ENCODE measurements around the gene LRRFIP1.

The LRRFIP1 gene

DNA sequence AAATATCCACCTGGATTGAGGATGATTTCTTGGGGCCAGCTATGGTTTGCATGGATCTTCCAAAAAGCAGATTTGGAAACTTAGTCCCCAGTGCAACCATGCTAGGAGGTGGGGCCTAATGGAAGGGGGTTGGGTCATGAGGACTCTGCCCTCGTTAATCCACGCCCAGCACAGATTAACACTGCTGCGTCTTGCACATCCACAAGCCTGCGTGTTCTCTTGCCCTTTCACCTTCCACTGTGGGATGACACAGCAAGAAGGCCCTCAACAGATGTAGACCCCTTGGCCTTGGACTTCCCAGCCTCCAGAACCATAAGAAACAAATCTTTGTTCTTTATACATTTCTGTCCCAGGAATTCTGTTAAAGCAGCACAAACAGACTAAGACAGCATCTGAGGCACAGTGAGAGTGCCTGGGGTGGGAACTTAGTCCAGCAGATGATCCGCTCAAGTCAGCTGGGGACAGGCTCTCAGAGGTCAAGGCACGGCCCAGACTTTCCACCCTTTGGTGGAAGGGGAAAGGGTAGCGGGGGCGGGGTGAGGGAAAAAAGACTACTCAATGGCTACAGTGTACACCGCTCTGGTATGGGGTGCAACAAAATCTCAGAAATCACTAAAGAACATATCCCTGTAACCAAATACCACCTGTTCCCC is 39.2 kb upstream of the LRRFIP1 start:
- no peaks in the 10 kb centered on the region for H4K20me1 ChIP-seq (ENCODE audit: control insufficient read depth, insufficient read depth, low read depth, low read length)
- H3K27me3 ChIP-seq (ENCODE audit: control insufficient read depth, low read length), result peaks cover 27% of the 10 kb centered on the region
- no peaks in the 10 kb centered on the region for H3K9me3 ChIP-seq (ENCODE audit: control insufficient read depth, insufficient read depth, low read length)
- H3K4me3 ChIP-seq (ENCODE audit: low read length), result no peak overlapping the region
- peaks cover 6% of the 10 kb centered on the region for H3K4me1 ChIP-seq (ENCODE audit: control insufficient read depth, low read length)
- no peak overlapping the region for H3K27ac ChIP-seq (ENCODE audit: low read depth, low read length)
- no peak overlapping the region for H3K4me2 ChIP-seq (ENCODE audit: low read length)
- H3K9me2 ChIP-seq (replicated peaks; ENCODE audit: control insufficient read depth, low read length), result no peaks in the 10 kb centered on the region
- H3K36me3 ChIP-seq (ENCODE audit: control insufficient read depth, low read length), result no peaks in the 10 kb centered on the region
- no peaks in the 10 kb centered on the region for H3F3A ChIP-seq (ENCODE audit: control insufficient read depth, insufficient read depth)
- no peaks in the 10 kb centered on the region for H3K79me2 ChIP-seq (ENCODE audit: control insufficient read depth, low read length)
- TF ChIP-seq EZH2phosphoT487 (IDR thresholded peaks at IDR 0.05; ENCODE audit: borderline replicate concordance, low read length), result no peak
- TF ChIP-seq, protein P1, sequence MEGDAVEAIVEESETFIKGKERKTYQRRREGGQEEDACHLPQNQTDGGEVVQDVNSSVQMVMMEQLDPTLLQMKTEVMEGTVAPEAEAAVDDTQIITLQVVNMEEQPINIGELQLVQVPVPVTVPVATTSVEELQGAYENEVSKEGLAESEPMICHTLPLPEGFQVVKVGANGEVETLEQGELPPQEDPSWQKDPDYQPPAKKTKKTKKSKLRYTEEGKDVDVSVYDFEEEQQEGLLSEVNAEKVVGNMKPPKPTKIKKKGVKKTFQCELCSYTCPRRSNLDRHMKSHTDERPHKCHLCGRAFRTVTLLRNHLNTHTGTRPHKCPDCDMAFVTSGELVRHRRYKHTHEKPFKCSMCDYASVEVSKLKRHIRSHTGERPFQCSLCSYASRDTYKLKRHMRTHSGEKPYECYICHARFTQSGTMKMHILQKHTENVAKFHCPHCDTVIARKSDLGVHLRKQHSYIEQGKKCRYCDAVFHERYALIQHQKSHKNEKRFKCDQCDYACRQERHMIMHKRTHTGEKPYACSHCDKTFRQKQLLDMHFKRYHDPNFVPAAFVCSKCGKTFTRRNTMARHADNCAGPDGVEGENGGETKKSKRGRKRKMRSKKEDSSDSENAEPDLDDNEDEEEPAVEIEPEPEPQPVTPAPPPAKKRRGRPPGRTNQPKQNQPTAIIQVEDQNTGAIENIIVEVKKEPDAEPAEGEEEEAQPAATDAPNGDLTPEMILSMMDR (IDR thresholded peaks at IDR 0.05; ENCODE audit: low read depth, low read length, poor library complexity, severe bottlenecking), result no peak

DNA sequence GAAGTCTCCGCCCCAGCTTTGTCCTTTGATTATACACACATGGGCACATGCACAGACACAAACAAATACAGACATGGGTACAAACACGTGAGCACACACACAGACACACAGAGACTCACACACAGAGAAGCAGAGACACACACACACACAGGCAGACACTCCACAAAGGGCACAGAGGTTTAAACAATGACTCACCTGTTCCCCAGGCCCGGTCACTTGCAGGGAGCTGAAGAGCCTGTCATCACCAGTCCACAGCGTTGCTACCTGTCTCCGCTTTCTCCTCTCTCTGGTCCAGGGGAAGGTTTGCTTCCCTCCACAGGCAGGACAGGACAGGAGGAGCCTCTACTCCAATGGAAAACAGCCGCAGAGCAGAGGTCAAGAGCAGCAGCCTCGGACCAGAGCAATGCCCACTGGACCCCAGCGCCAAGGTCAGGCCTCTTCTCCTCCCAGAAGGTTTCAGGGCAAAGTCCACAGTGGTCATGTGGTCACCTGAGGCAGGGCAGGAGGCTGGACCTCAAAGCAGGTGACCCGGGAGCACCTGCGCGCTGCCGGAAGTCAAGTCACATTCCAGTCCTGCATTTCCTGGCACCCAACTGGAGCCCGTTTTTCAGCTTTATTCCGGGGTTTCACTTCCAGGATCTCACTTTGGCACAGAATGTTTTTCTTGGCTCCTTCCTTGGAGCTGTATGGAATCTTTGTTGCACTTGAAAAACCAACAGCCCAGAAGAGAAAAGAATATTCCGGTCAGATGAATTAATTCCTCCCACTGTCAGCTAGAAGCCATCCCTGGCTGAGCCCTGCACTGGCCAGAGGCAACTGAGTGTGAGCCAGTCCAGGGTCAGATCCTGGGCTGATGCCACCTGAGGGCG is 36.9 kb upstream of the LRRFIP1 start, which contains the start of gene RAB17:
RAB17 (minus strand) TSS at position 463 of the 869 bp plus-strand sequence. CDS start 4,580 bp downstream, outside the sequence.
- Histone ChIP-seq H3K27me3 (ENCODE audit: control insufficient read depth, low read length) (peaks cover 27% of the 10 kb centered on the region), H3F3A (ENCODE audit: control insufficient read depth, insufficient read depth) (no peaks in the 10 kb centered on the region), H3K4me1 (ENCODE audit: control insufficient read depth, low read length) (peaks cover 6% of the 10 kb centered on the region), H3K4me3 (ENCODE audit: low read length) (no peak within 1 kb of the TSS), H4K20me1 (ENCODE audit: control insufficient read depth, insufficient read depth, low read depth, low read length) (no peaks in the 10 kb centered on the region), H3K4me2 (ENCODE audit: low read length) (no peak within 1 kb of the TSS), H3K9me3 (ENCODE audit: control insufficient read depth, insufficient read depth, low read length) (no peaks in the 10 kb centered on the region), H3K79me2 (ENCODE audit: control insufficient read depth, low read length) (no peaks in the 10 kb centered on the region), H3K9me2 (replicated peaks; ENCODE audit: control insufficient read depth, low read length) (no peaks in the 10 kb centered on the region), H3K36me3 (ENCODE audit: control insufficient read depth, low read length) (no peaks in the 10 kb centered on the region), H3K27ac (ENCODE audit: low read depth, low read length) (no peak within 1 kb of the TSS)
- TF ChIP-seq, protein P1 (IDR thresholded peaks at IDR 0.05; ENCODE audit: low read depth, low read length, poor library complexity, severe bottlenecking), result no peak
- no peak for TF ChIP-seq EZH2phosphoT487 (IDR thresholded peaks at IDR 0.05; ENCODE audit: borderline replicate concordance, low read length)

DNA sequence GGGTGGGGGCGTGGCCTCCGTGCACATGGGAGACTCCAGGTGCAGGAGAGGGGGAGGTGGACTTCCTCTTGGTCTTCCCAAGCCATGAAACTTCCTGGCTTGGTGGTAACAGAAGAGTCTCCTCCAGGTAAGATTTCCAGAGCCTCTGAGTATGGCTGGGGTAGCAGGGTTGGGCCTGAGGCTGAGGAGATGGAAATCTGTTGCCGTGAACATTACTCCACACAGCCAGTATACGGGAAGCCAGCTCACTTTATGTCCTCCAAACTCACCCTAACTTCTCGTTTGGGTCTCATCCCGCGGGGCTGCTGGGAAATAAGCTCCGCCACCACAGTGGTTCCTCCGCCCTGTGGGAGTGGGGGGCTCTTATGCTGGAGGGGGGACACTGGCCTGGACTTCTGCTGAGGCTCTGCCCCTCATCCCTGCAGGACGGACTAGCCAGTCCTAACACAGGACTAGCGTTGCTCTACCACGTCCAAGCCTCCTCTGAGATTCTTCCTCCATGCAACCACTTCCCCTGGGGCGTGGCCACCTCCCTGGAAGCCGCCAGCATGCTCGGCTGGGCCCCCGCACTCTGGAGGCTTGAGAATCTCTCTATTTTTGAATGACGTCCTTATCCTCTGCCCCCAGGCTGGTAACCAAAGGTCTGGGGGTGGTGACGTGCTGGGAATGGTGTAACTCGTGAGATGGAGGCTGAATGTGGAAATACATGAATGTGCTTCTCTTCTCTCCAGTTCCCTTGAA is 36.1 kb upstream of the LRRFIP1 start:
- Histone ChIP-seq H3K27ac (ENCODE audit: low read depth, low read length) (no peak overlapping the region), H3K4me1 (ENCODE audit: control insufficient read depth, low read length) (peaks cover 6% of the 10 kb centered on the region), H3K79me2 (ENCODE audit: control insufficient read depth, low read length) (no peaks in the 10 kb centered on the region), H3K36me3 (ENCODE audit: control insufficient read depth, low read length) (no peaks in the 10 kb centered on the region), H3K9me3 (ENCODE audit: control insufficient read depth, insufficient read depth, low read length) (no peaks in the 10 kb centered on the region), H3K4me3 (ENCODE audit: low read length) (no peak overlapping the region), H3K27me3 (ENCODE audit: control insufficient read depth, low read length) (peaks cover 25% of the 10 kb centered on the region), H3K9me2 (replicated peaks; ENCODE audit: control insufficient read depth, low read length) (no peaks in the 10 kb centered on the region), H3F3A (ENCODE audit: control insufficient read depth, insufficient read depth) (no peaks in the 10 kb centered on the region), H3K4me2 (ENCODE audit: low read length) (no peak overlapping the region), H4K20me1 (ENCODE audit: control insufficient read depth, insufficient read depth, low read depth, low read length) (no peaks in the 10 kb centered on the region)
- TF ChIP-seq EZH2phosphoT487 (IDR thresholded peaks at IDR 0.05; ENCODE audit: borderline replicate concordance, low read length), result no peak
- TF ChIP-seq, protein P1 (IDR thresholded peaks at IDR 0.05; ENCODE audit: low read depth, low read length, poor library complexity, severe bottlenecking), result no peak
